HG02852 (cell line): ENCODE data around the gene FRMD4A.

Source experiments
- ATAC-seq: cut with Tn5 transposase; IDR thresholded peaks from one replicate; pipeline ENCODE4 v1.9.1; 2021; ENCODE audit warnings: mild to moderate bottlenecking, moderate library complexity; ENCODE audit not compliant: unreplicated experiment

FRMD4A gene

DNA sequence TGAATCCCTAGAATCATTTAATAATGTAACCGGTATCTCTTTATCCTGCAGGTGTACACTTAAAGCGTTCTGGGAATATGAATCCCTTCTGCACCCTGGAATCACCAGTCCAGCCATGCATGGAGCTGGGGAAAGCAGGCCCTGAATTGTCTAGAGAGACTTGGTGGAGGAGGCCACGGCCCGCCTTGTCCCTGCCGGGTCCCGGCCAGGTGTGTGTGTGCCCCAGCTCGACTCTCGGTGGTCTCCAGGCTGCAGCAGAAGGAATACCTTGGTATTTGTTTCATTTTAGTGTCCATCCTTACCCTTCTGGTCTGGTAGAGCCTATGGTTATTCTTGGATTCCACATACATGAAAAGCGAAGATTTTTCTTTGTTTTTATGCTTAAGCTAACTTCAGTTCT is 685.9 kb downstream of the FRMD4A start:
- no peak for ATAC-seq

GRCh38 chr10:13643016-13643415 is 687.7 kb downstream of the FRMD4A start:
- no peak for ATAC-seq

GRCh38 chr10:13642293-13642692 is 688.4 kb downstream of the FRMD4A start:
- ATAC-seq, result no peak

- no peak for ATAC-seq
Measured at GRCh38 chr10:13637894-13638293, 692.8 kb downstream of the FRMD4A start.

DNA sequence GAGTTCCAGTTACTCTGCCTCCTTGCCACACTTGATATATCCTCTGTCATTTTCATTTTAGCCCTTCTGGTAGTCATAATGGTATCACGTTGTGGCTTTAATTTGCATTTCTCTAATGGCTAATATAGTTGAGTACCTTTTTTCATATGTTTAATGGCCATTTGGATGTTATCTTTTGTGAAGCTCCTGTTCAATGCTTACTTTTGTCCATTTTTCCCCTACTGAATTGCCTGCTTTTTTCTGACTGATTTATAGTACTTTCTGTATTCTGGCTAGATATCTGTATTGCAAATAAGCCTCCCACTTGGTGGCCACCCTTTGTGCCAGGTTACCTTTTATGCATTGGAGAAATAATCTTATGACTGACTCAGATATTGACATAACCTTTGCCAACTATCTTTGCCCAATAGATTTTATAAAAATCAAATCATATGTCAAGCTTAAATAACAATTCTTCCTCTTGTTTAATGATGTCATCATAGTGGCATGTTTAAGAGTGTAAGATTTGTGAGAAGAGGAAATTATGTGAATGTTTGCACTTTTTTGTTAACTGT is 693.3 kb downstream of the FRMD4A start:
- ATAC-seq, result no peak

DNA sequence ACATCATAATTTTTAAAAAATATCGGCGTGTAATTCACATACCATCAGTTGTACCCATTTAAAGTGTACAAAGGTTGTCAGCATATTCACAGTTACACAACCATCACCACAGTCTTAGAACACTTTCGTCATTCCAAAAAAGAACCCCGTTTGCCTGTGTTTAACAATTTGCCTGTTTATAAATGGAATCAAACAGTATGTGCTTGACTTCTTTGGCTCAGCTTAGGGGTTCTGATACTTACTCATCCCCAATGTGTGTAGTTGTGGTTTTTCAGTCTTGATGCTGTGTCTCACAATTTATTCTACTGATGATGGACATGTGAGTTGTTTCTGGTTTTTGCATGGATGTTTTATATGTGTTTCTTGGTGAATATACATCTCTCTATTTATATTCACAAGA is 693.9 kb downstream of the FRMD4A start:
- no peak for ATAC-seq

DNA sequence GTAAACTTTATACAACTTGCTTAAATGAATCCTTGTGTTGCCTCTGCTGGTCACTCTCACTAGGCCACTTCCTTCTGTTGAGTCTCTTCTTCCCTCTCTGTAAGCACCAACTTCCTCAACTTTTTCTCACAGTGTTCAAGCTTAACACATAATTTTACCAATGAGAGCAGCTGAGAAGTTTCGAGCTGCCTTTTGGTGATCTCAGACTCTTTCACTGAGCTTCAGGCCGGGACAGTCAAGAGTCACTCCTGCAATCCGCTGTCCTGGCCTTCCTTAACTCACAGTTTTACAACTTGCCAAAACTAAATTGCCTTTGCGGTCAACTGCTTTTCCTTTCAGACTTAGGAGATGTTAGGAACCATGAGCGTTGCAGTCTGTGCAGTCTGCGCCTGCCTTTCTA is 696.5 kb downstream of the FRMD4A start:
- ATAC-seq, result no peak

DNA sequence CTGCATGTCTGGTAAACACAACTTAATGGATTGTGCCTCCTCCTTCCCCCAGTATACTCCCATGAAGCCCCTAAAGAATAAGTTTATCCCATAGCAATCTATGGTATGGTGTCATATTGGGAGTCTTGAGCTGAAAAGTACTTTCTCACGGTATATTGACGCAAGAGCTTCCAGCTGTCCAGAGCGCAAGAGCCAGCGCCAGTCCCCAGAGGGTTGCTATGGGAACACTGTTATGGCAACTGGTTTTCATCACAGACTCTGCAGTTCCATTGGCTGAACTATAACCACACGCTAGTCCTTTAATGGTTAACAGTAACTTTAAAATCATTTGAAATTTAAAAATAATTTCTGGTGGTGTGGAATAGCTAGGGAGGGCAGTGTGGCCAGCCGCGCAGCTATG is 697.0 kb downstream of the FRMD4A start:
- ATAC-seq, result no peak

- ATAC-seq, result no peak
Measured at GRCh38 chr10:13632884-13633440, 697.8 kb downstream of the FRMD4A start.

DNA sequence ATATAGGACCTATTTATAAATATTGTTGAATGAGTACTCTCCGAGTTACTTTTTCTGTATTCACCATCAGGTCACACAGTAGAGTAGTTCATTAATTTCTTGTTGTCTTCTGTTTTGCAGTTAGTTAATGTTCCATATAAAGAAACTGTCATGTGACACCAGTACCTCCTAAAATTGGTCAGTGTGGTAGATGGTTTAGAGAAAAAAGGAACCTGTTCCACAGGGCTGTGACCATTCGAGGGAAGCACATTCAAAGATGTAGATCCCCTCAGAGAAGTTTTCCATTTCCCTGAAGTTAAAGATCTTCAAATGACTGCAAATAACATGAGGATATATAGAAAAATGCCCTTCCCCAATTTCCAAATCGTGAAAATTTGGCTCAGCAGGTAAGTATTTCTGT is 698.3 kb downstream of the FRMD4A start:
- ATAC-seq, result no peak

GRCh38 chr10:13631594-13631993 is 699.1 kb downstream of the FRMD4A start:
- no peak for ATAC-seq

DNA sequence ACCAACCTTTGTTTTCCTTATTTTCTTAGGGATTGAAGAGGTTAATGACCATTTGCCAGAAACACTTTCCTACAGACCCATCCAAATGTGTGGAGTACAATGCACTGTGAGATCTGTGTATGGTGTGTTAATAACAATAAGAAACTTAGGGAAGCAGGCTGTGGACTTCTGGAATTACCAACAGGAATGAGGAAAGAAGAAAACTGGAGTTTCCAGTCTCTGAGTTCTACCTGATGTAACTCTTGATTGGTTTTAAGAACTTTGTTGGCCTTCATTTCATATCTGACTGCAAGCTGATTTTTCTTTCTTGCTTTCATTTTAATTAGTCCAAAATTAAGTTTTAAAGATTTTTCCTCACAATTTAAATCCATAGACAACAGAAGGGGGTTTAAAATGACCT is 700.5 kb downstream of the FRMD4A start:
- ATAC-seq, result no peak

DNA sequence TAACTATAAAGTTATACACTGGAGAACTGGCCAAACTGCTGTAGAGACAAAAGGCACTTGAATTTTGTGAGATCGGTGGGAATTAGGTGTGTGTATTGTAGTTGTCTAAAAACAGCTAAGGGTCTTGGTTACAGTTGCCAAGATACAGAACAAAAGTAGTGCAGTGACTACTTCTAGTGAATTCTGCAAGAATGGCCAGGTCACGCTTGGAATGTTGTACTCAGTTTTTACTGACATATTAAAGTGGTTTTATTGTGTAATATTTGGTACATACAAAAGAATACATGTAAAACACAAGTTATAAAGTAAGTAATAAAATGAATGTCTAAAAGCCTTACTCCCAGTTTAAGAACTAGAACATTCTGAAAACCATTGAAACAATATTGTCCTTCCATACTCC is 701.6 kb downstream of the FRMD4A start:
- ATAC-seq, result no peak

DNA sequence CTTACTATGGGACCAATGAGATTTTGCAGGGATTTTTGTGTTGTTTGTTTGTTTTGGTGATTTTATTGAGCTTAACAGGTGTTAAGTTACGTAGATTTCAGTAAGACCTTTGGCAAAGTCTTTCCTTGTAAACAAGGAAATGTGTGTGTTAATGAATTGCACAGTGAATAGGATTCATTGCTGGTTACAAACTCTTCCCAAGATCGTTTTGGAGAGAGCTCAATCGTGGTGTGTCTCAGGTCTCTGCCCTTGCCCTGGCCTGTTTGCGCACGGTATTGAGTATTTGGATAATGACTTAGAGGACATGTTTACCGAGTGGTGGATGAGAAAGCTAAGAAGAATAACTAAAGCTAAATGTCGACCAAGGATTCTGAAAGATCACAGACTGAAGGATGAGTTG is 702.1 kb downstream of the FRMD4A start:
- no peak for ATAC-seq

DNA sequence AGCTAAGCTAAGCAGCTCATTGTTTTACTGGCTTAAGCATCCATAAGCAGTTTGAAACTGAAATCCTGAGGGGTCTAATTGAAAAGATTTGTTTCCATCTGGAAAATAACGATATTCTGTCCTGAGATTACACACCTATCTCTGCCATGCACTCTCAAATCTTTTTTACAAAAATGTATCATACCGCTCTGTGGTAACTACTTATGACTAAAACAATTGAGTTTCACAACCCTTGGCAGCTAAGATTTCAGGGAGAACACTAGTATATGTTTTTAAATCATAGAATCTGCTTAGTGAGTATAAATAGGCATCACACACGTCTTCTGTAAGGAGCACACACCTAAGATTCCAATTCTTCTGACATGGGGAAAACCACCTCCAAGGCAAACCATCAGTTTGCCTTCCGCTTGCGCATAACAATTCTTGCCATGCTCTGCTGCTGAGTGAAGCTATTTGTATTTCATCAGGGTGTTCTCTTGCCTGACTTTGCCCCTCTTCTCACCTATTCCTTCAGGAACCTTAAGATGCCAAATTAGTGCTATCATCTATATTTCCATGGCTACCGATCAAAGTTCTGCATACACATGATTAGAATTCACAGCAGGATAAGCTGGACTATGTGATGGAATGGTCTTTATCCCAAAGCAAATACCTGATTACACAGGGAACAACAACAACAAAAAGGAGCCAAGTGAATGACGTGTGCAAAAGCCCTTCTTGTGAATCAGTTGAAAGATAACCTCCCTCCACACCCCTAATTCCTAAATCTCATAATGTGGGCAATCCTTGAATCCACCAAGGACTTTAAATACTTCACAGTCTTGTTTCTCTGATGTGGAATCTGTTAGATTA is 703.0 kb downstream of the FRMD4A start:
- ATAC-seq, result no peak

DNA sequence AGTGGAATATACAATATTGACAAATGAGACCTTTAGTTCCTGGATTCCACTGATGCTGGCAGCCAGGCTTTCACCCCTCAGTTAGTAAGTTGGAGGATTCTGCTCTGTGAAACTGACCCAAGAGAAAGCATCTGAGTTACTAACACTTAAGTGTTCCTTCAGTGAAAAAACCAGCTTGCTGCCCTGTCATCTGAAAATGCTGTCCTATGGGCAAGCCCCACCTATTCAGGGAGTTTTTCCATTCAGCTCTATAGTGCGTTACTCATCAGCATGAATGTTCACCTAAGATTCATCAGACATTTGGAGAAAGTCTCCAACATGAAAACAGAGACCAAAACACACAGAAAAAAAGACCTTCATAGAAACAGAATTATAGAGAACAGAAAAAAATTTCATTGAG is 706.1 kb downstream of the FRMD4A start:
- no peak for ATAC-seq

DNA sequence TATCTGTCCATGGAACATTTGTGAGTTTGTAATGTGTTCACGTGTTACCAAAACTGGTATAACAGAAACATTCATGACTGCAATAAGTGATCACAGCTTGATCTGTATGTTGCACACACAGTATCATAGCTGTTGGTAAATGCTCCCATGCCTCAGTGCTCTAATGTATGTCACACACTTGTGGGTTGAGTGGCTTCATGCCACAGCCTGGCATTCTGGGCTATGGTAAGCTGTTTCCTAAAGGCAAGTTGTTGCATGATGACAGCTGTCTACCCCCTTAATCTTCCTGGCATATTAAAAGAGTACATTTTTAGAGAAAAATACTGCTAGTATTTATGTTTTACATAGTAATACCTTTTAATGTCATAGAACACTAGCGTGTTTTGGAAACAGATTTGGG is 708.8 kb downstream of the FRMD4A start:
- no peak for ATAC-seq

GRCh38 chr10:13617116-13617515 is 713.6 kb downstream of the FRMD4A start:
- no peak for ATAC-seq

DNA sequence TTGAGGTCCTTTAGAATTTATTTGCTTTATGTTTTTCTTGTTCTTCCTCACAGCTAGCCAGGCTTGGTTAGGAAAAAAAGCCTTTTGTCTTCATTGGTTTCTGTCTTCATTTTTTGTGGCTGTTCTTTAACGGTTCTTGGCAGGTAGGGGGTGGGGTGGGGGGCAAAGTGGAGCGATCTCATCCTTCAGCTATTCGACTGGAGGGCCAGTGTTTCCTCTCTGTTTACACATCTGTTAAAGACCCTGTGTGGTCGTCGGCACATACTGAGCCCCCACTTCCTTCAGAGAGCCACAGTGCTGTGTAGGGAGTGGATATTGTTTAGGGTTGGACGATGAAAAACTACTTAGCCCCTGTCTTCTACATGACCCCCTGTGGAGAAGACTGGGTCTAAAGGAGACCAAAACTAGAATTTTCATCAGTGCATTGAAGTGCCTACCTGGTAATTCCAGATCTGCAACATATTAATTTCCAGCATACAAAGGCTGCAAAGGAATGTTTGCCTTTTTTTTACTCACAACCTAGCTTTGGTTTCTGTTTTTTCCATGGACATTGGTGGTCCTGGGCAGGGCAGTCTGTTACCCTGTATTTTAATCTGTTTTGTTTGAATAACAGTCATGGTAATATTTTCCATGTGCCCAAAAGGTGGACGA is 714.9 kb downstream of the FRMD4A start:
- no peak for ATAC-seq

DNA sequence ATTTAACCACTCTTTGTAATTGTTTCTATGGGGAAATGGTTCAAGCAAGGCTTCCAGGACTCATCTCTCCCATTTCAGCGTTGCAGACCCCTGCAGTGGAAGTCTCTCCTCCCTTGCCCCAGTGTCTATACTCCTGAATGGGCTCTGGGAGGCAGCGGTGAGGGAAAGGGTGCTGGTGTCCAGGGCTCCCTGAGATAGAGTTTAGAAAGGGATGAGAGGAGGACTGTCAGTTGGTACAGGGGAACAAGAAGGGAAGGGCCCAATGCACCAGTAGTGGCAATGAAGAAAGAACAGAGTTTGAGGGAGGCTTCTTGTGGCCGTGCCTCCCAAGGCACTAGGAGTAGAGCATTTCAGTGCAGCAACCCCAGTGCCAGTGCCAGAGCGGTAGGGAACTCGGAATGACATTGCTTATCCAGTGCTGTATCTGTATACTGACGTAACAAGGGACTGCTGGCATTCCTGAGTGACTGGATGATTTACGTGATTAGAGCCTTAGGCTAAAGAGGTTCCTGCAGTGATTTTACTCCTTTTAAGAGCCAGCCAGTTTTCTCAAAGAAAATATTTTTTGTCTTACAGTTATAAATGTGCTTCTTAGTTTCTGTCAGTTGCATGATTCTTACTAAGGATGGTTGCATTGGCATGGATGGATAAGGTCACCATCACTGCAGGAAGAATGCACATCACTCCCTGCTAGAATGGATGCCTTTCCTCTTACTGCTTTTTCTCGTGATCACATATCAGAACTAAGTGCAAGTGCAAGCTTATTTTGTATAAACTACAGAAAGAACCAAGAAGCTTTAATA is 716.0 kb downstream of the FRMD4A start:
- ATAC-seq, result no peak

GRCh38 chr10:13613519-13613918 is 717.2 kb downstream of the FRMD4A start:
- no peak for ATAC-seq
